MCF 10A (cell line): ENCODE data around the gene PTPRN2. TPM values are rescaled to one million over a fixed set of nuclear protein-coding genes. Genes with fewer than 3 reads are reported as not detected.

Experiments used
- BruUV-seq: library from RNA; stranded (reverse); fragments of 400-500 nt; replicated peaks from 2 replicates; lab custom pipeline; 2021; lab: Mats Ljungman, UMichigan
- CTCF ChIA-PET: fragments of 300-600 bp; sonication (Branson Sonifier 250); formaldehyde crosslinking; extraction: SDS; loops from one replicate; lab custom pipeline; 2021; ENCODE audit warnings: antibody characterized with exemption, inconsistent platforms; lab: Yijun Ruan, JAX
- POLR2A ChIA-PET: fragments of 300-600, 350-650 bp; sonication (Branson Sonifier 250); formaldehyde crosslinking; extraction: SDS; loops from one replicate; lab custom pipeline; 2020; ENCODE audit warnings: antibody characterized with exemption, inconsistent platforms; lab: Yijun Ruan, JAX
- DNase-seq: peaks from one replicate; pipeline ENCODE4 v3.0.0-alpha.2; 2018; ENCODE audit not compliant: unreplicated experiment
- H3K27ac Mint-ChIP-seq: one replicate; pipeline ENCODE4 v1.8.0; 2022; ENCODE audit warnings: mild to moderate bottlenecking, low read depth, mixed read lengths; ENCODE audit not compliant: unreplicated experiment
- H3K27me3 Mint-ChIP-seq: one replicate; pipeline ENCODE4 v1.8.0; 2022; ENCODE audit warnings: mixed read lengths; ENCODE audit not compliant: insufficient read depth, unreplicated experiment
- H3K36me3 Mint-ChIP-seq: one replicate; pipeline ENCODE4 v1.8.0; 2022; ENCODE audit warnings: mild to moderate bottlenecking, moderate library complexity, mixed read lengths; ENCODE audit not compliant: insufficient read depth, unreplicated experiment
- H3K4me1 Mint-ChIP-seq: one replicate; pipeline ENCODE4 v1.8.0; 2022; ENCODE audit warnings: mixed read lengths; ENCODE audit not compliant: insufficient read depth, unreplicated experiment
- H3K4me3 Mint-ChIP-seq: one replicate; pipeline ENCODE4 v1.8.0; 2022; ENCODE audit warnings: mild to moderate bottlenecking, moderate library complexity, mixed read lengths; ENCODE audit not compliant: unreplicated experiment
- H3K9me3 Mint-ChIP-seq: one replicate; pipeline ENCODE4 v1.8.0; 2022; ENCODE audit warnings: mixed read lengths; ENCODE audit not compliant: unreplicated experiment
- intact Hi-C: fragments of 100-400 bp; cut with micrococcal nuclease; formaldehyde crosslinking; loops from 2 replicates; pipeline ENCODE4 v1.14.1; 2022
- total RNA-seq: library from RNA; stranded (reverse); gene quantifications from 2 replicates; pipeline ENCODE4 v1.2.3, GENCODE V29; 2022
- TF ChIP-seq, protein P1 (sequence below): fragments of 200-600 bp; IDR thresholded peaks from one replicate; pipeline ENCODE4 v1.8.0; 2022; ENCODE audit warnings: antibody characterized with exemption, mild to moderate bottlenecking; ENCODE audit not compliant: unreplicated experiment

The PTPRN2 gene
- total RNA-seq, 1 experiment from 2014 or later: 4.5 TPM

DNA sequence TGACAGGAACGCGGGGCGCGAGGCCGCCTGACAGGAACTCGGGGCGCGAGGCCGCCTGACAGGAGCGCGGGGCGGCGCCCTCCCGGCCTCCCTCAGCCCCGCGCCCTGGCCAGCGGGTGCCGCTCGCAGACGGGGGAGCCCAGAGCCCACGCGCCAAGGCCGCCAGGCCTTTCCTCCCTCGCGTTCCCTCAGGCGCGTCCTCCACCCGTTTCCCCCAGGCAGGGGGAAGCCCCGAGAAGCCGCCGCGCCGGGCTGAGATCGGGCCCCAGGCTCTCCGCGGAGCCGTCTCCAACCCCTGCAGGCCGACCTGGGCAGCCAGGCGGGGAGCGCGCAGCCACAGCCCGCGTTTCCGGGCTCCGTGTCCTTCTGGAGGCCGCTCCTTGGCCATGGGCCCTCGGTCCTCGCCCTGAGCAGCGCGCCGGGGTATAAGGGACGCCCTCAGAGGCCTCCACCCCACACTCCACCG, 17.7 kb downstream of the PTPRN2 start:
- H3K36me3 Mint-ChIP-seq: no peaks in the 10 kb centered on the region
- H3K4me1 Mint-ChIP-seq: peaks cover 12% of the 10 kb centered on the region
- TF ChIP-seq, protein P1, sequence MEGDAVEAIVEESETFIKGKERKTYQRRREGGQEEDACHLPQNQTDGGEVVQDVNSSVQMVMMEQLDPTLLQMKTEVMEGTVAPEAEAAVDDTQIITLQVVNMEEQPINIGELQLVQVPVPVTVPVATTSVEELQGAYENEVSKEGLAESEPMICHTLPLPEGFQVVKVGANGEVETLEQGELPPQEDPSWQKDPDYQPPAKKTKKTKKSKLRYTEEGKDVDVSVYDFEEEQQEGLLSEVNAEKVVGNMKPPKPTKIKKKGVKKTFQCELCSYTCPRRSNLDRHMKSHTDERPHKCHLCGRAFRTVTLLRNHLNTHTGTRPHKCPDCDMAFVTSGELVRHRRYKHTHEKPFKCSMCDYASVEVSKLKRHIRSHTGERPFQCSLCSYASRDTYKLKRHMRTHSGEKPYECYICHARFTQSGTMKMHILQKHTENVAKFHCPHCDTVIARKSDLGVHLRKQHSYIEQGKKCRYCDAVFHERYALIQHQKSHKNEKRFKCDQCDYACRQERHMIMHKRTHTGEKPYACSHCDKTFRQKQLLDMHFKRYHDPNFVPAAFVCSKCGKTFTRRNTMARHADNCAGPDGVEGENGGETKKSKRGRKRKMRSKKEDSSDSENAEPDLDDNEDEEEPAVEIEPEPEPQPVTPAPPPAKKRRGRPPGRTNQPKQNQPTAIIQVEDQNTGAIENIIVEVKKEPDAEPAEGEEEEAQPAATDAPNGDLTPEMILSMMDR: no peak
- H3K4me3 Mint-ChIP-seq: no peak overlapping the region
- no peak overlapping the region for H3K27ac Mint-ChIP-seq
- ChIA-PET CTCF (no interaction called here), POLR2A (no interaction called here)
- intact Hi-C loops: loop anchor here (5.0 kb wide), 1 partner anchor 138 kb away; no protein-coding TSS in a partner anchor
- no TSS peak for BruUV-seq
- no peaks in the 10 kb centered on the region for H3K9me3 Mint-ChIP-seq
- DNase-seq: no peak
- H3K27me3 Mint-ChIP-seq: no peaks in the 10 kb centered on the region

DNA sequence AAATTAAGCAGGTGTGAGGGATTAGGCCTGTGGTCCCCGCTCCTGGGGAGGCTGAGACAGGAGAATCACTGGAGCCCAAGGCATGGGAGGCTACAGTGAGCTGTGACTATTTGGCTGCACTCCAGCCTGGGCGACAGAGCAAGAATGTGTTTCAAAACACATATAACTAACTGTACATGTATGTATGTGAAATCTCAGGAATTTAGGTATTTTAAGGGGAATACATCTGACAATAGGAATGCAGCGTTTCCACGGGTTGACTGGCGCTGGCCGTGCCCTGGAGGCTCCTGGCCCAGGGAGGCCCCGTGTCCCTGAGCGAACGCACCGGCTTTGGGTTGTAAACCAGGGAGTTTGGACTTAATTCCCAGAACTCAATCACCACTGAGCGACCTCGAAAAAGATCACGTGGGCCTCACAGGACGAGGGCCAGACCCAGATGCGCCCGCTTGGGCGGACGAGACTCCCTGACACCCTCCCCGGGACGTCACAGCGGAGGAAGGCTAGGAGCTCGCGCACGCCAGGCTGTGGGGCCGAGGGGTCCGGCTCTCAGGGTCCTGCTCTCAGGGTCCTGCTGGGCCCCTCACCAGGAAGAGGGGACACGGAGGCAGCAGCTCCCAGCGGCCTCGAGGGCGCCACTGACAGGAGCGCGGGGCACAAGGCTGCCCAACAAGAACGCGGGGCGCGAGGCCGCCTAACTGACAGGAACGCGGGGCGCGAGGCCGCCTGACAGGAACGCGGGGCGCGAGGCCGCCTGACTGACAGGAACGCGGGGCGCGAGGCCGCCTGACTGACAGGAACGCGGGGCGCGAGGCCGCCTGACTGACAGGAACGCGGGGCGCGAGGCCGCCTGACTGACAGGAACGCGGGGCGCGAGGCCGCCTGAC, 18.4 kb downstream of the PTPRN2 start:
- no peak for DNase-seq
- H3K27me3 Mint-ChIP-seq: no peaks in the 10 kb centered on the region
- ChIA-PET CTCF (interaction anchor here (0.6 kb wide), 1 partner anchor 1091 kb away, joined by 4 read pairs; no protein-coding TSS in a partner anchor), POLR2A (interaction anchor here (0.7 kb wide), 1 partner anchor 60 kb away, joined by 3 read pairs; no protein-coding TSS in a partner anchor)
- peaks cover 12% of the 10 kb centered on the region for H3K4me1 Mint-ChIP-seq
- intact Hi-C loops: no loop called here
- no peaks in the 10 kb centered on the region for H3K36me3 Mint-ChIP-seq
- no peak overlapping the region for H3K27ac Mint-ChIP-seq
- no peak overlapping the region for H3K4me3 Mint-ChIP-seq
- H3K9me3 Mint-ChIP-seq: no peaks in the 10 kb centered on the region
- BruUV-seq: no TSS peak
- TF ChIP-seq, protein P1: no peak

DNA sequence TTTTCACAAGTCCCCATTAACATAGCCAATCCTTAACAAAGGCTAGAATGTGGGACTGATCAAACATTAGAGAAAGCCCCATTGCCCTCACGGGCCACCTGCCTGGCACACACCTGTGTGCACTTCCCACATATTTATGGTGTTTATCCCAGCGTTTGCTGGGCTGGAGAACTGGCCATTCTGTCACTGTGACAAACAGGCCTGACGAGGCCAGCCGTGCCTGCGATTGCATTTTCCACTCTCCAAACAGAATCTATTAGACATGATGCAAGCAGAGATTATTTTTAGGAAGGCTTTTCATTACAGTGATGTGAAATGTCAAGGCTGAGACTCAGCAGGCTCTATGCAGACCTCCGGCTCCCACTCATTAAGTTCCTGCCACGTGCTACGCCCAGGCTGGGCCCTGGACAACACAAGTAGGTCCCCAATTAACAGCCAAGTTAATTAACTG, 20.4 kb downstream of the PTPRN2 start:
- Mint-ChIP-seq H3K27ac (no peak overlapping the region), H3K27me3 (peaks cover 13% of the 10 kb centered on the region), H3K4me1 (peaks cover 6% of the 10 kb centered on the region), H3K36me3 (no peaks in the 10 kb centered on the region), H3K4me3 (no peak overlapping the region), H3K9me3 (no peaks in the 10 kb centered on the region)
- intact Hi-C loops: no loop called here
- CTCF ChIA-PET: interaction anchor here (0.7 kb wide), 1 partner anchor 48 kb away, joined by 3 read pairs; no protein-coding TSS in a partner anchor
- DNase-seq: no peak
- TF ChIP-seq, protein P1: no peak
- BruUV-seq: no TSS peak
- POLR2A ChIA-PET: no interaction called here

DNA sequence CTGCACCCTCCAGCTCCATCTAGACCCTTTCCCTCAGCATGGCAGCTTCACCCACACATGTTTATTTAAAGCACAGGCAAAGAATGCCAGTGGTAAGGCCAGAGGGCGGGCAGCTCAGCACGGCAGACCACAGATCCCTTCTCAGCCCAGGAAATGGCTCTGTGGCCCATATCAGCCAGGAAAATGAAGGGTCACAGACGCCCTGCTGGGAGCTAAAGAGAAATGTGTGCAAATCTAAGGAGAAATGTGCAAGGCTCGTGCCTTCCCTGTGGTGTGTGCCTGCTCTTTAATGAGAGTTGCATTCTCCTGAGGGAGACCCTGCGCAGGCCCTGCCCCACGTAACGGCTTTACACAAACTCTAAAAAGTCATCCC, 23.0 kb downstream of the PTPRN2 start:
- peaks cover 25% of the 10 kb centered on the region for H3K27me3 Mint-ChIP-seq
- no peaks in the 10 kb centered on the region for H3K4me1 Mint-ChIP-seq
- DNase-seq: no peak
- TF ChIP-seq, protein P1: no peak
- intact Hi-C loops: no loop called here
- ChIA-PET CTCF (no interaction called here), POLR2A (no interaction called here)
- no peaks in the 10 kb centered on the region for H3K9me3 Mint-ChIP-seq
- H3K36me3 Mint-ChIP-seq: no peaks in the 10 kb centered on the region
- no TSS peak for BruUV-seq
- H3K4me3 Mint-ChIP-seq: no peak overlapping the region
- no peak overlapping the region for H3K27ac Mint-ChIP-seq
